ENCODE measurements around the gene PLPPR1.

The PLPPR1 gene

GRCh38 chr9:101167490-101168134 is 139.1 kb downstream of the PLPPR1 start:
- Histone ChIP-seq H3F3A (ENCODE audit: insufficient read depth, low read length) (no peaks in the 10 kb centered on the region), H3K27ac (ENCODE audit: low read depth, low read length, poor library complexity, severe bottlenecking) (no peak overlapping the region)
- TF ChIP-seq EZH2 (IDR thresholded peaks at IDR 0.05; ENCODE audit: borderline replicate concordance, low read length) (no peak), CTCF (IDR thresholded peaks at IDR 0.05; ENCODE audit: low read length) (no peak)

GRCh38 chr9:101172616-101173015 is 144.1 kb downstream of the PLPPR1 start:
- Histone ChIP-seq H3K4me2 (ENCODE audit: low read length) (no peak overlapping the region), H3K79me2 (ENCODE audit: insufficient read depth, low read length) (no peaks in the 10 kb centered on the region), H3F3A (ENCODE audit: insufficient read depth, low read length) (no peaks in the 10 kb centered on the region), H4K20me1 (ENCODE audit: insufficient read depth, low read length) (no peaks in the 10 kb centered on the region), H3K9me3 (ENCODE audit: low read length) (no peaks in the 10 kb centered on the region), H3K36me3 (ENCODE audit: insufficient read depth, low read length) (no peaks in the 10 kb centered on the region), H3K4me1 (ENCODE audit: insufficient read depth, low read length, severe bottlenecking) (no peaks in the 10 kb centered on the region), H3K4me3 (ENCODE audit: low read depth, low read length, poor library complexity, severe bottlenecking) (no peak overlapping the region), H3K9ac (ENCODE audit: low read length) (no peak overlapping the region), H3K27me3 (ENCODE audit: insufficient read depth, low read length) (no peaks in the 10 kb centered on the region), H3K9me2 (ENCODE audit: low read depth, low read length) (no peaks in the 10 kb centered on the region), H2AFZ (ENCODE audit: low read length) (no peak overlapping the region), H3K27ac (ENCODE audit: low read depth, low read length, poor library complexity, severe bottlenecking) (no peak overlapping the region)
- TF ChIP-seq CTCF (IDR thresholded peaks at IDR 0.05; ENCODE audit: low read length) = no peak
- no peak for TF ChIP-seq EZH2 (IDR thresholded peaks at IDR 0.05; ENCODE audit: borderline replicate concordance, low read length)

More at GRCh38 chr9:101167490-101168134, 139.1 kb downstream of the PLPPR1 start:
- Histone ChIP-seq H3K27me3 (ENCODE audit: insufficient read depth, low read length) (no peaks in the 10 kb centered on the region), H3K4me2 (ENCODE audit: low read length) (no peak overlapping the region), H3K9me2 (ENCODE audit: low read depth, low read length) (no peaks in the 10 kb centered on the region), H3K4me1 (ENCODE audit: insufficient read depth, low read length, severe bottlenecking) (no peaks in the 10 kb centered on the region), H3K4me3 (ENCODE audit: low read depth, low read length, poor library complexity, severe bottlenecking) (no peak overlapping the region), H3K79me2 (ENCODE audit: insufficient read depth, low read length) (no peaks in the 10 kb centered on the region), H3K36me3 (ENCODE audit: insufficient read depth, low read length) (no peaks in the 10 kb centered on the region), H3K9ac (ENCODE audit: low read length) (no peak overlapping the region), H2AFZ (ENCODE audit: low read length) (no peak overlapping the region), H4K20me1 (ENCODE audit: insufficient read depth, low read length) (no peaks in the 10 kb centered on the region), H3K9me3 (ENCODE audit: low read length) (no peaks in the 10 kb centered on the region)

- H3K9me2 ChIP-seq (ENCODE audit: low read depth, low read length) = no peaks in the 10 kb centered on the region
- H2AFZ ChIP-seq (ENCODE audit: low read length) = no peak overlapping the region
- no peak overlapping the region for H3K4me3 ChIP-seq (ENCODE audit: low read depth, low read length, poor library complexity, severe bottlenecking)
- no peaks in the 10 kb centered on the region for H3K36me3 ChIP-seq (ENCODE audit: insufficient read depth, low read length)
- no peaks in the 10 kb centered on the region for H4K20me1 ChIP-seq (ENCODE audit: insufficient read depth, low read length)
- TF ChIP-seq CTCF (IDR thresholded peaks at IDR 0.05; ENCODE audit: low read length) = no peak
- no peak for TF ChIP-seq EZH2 (IDR thresholded peaks at IDR 0.05; ENCODE audit: borderline replicate concordance, low read length)
- H3K27ac ChIP-seq (ENCODE audit: low read depth, low read length, poor library complexity, severe bottlenecking) = no peak overlapping the region
- H3K4me2 ChIP-seq (ENCODE audit: low read length) = no peak overlapping the region
- H3K4me1 ChIP-seq (ENCODE audit: insufficient read depth, low read length, severe bottlenecking) = no peaks in the 10 kb centered on the region
- no peaks in the 10 kb centered on the region for H3K79me2 ChIP-seq (ENCODE audit: insufficient read depth, low read length)
- H3F3A ChIP-seq (ENCODE audit: insufficient read depth, low read length) = no peaks in the 10 kb centered on the region
- H3K9me3 ChIP-seq (ENCODE audit: low read length) = no peaks in the 10 kb centered on the region
- H3K27me3 ChIP-seq (ENCODE audit: insufficient read depth, low read length) = no peaks in the 10 kb centered on the region
- H3K9ac ChIP-seq (ENCODE audit: low read length) = no peak overlapping the region
Measured at GRCh38 chr9:101173907-101174306, 145.4 kb downstream of the PLPPR1 start.

Measured in OCI-LY1 (cell line).